ENCODE measurements around the gene CEPT1. TPM values are rescaled to one million over a fixed set of nuclear protein-coding genes. Genes with fewer than 3 reads are reported as not detected.

CEPT1 gene
- total and polyA plus RNA-seq, 2 experiments from 2014 or later, result 28.7 to 35.8 TPM

GRCh38 chr1:111192074-111192473 is 52.1 kb downstream of the CEPT1 start:
- Histone ChIP-seq H3K4me2 (ENCODE audit: unreplicated experiment) (no peak overlapping the region), H3K79me2 (ENCODE audit: insufficient read depth) (no peaks in the 10 kb centered on the region), H3K27me3 (replicated peaks; ENCODE audit: insufficient read depth) (no peaks in the 10 kb centered on the region), H3F3A (ENCODE audit: insufficient read depth) (peaks cover 65% of the 10 kb centered on the region), H3K9me2 (ENCODE audit: insufficient read depth) (no peaks in the 10 kb centered on the region), H3K4me1 (ENCODE audit: insufficient read depth) (peaks cover 50% of the 10 kb centered on the region), H3K4me3 (no peak overlapping the region), H3K9me3 (ENCODE audit: low read depth) (no peaks in the 10 kb centered on the region), H3K27ac (peak overlapping the region; percentile 83), H3K9ac (no peak overlapping the region), H2AFZ (no peak overlapping the region), H3K36me3 (ENCODE audit: low read depth) (peaks cover 6% of the 10 kb centered on the region; the same call in 1 of the 2 replicates), H4K20me1 (ENCODE audit: insufficient read depth) (no peaks in the 10 kb centered on the region)
- WGBS, 2 experiments (ENCODE audit: low coverage in 1 of 2, low lambda C conversion rate in 2 of 2, missing lambda C conversion rate in 2 of 2), result 89 to 92% methylated on average over 5 of the region's 5 CpGs
- in situ Hi-C loops (cut with MboI), result no loop called here
- DNase-seq, result no peak
- TF ChIP-seq EZH2phosphoT487 (IDR thresholded peaks at IDR 0.05; ENCODE audit: insufficient read depth, low read depth), result no peak
- TF ChIP-seq EZH2 (IDR thresholded peaks at IDR 0.05; ENCODE audit: insufficient read depth, poor library complexity, severe bottlenecking), result no peak

- H2AFZ ChIP-seq, result peak overlapping the region; percentile 55
- H3K4me1 ChIP-seq (ENCODE audit: insufficient read depth), result peaks cover 50% of the 10 kb centered on the region
- no peaks in the 10 kb centered on the region for H3K79me2 ChIP-seq (ENCODE audit: insufficient read depth)
- peak; percentile 41 for DNase-seq
- no peaks in the 10 kb centered on the region for H3K9me3 ChIP-seq (ENCODE audit: low read depth)
- H3K36me3 ChIP-seq (ENCODE audit: low read depth), result no peaks in the 10 kb centered on the region
- in situ Hi-C loops (cut with MboI), result no loop called here
- peak overlapping the region; percentile 27; the same call in 1 of the 2 replicates for H3K27ac ChIP-seq
- H3K4me2 ChIP-seq (ENCODE audit: unreplicated experiment), result peak overlapping the region; percentile 59
- no peaks in the 10 kb centered on the region for H3K9me2 ChIP-seq (ENCODE audit: insufficient read depth)
- WGBS, 2 experiments (ENCODE audit: low coverage in 1 of 2, low lambda C conversion rate in 2 of 2, missing lambda C conversion rate in 2 of 2), result 40% methylated on average over 10 of the region's 10 CpGs
- H4K20me1 ChIP-seq (ENCODE audit: insufficient read depth), result no peaks in the 10 kb centered on the region
- no peak for TF ChIP-seq EZH2 (IDR thresholded peaks at IDR 0.05; ENCODE audit: insufficient read depth, poor library complexity, severe bottlenecking)
- TF ChIP-seq EZH2phosphoT487 (IDR thresholded peaks at IDR 0.05; ENCODE audit: insufficient read depth, low read depth), result no peak
- no peaks in the 10 kb centered on the region for H3K27me3 ChIP-seq (replicated peaks; ENCODE audit: insufficient read depth)
- H3K9ac ChIP-seq, result no peak overlapping the region
- peak overlapping the region; percentile 2; the same call in 1 of the 2 replicates for H3K4me3 ChIP-seq
- H3F3A ChIP-seq (ENCODE audit: insufficient read depth), result peaks cover 65% of the 10 kb centered on the region
Observed at GRCh38 chr1:111192658-111193519, 52.9 kb downstream of the CEPT1 start.

- no peak for TF ChIP-seq EZH2 (IDR thresholded peaks at IDR 0.05; ENCODE audit: insufficient read depth, poor library complexity, severe bottlenecking)
- TF ChIP-seq EZH2phosphoT487 (IDR thresholded peaks at IDR 0.05; ENCODE audit: insufficient read depth, low read depth), result no peak
- Histone ChIP-seq H3F3A (ENCODE audit: insufficient read depth) (peaks cover 56% of the 10 kb centered on the region), H3K36me3 (ENCODE audit: low read depth) (no peaks in the 10 kb centered on the region), H3K79me2 (ENCODE audit: insufficient read depth) (no peaks in the 10 kb centered on the region), H4K20me1 (ENCODE audit: insufficient read depth) (no peaks in the 10 kb centered on the region), H3K4me1 (ENCODE audit: insufficient read depth) (peaks cover 50% of the 10 kb centered on the region), H3K4me3 (no peak overlapping the region), H3K27ac (peak overlapping the region; percentile 27; the same call in 1 of the 2 replicates), H3K9ac (no peak overlapping the region), H3K4me2 (ENCODE audit: unreplicated experiment) (peak overlapping the region; percentile 59), H3K9me3 (ENCODE audit: low read depth) (no peaks in the 10 kb centered on the region), H3K9me2 (ENCODE audit: insufficient read depth) (no peaks in the 10 kb centered on the region), H2AFZ (peak overlapping the region; percentile 55; the same call in 1 of the 2 replicates), H3K27me3 (replicated peaks; ENCODE audit: insufficient read depth) (no peaks in the 10 kb centered on the region)
- 96 to 98% methylated on average over 3 of the region's 3 CpGs for WGBS, 2 experiments (ENCODE audit: low coverage in 1 of 2, low lambda C conversion rate in 2 of 2, missing lambda C conversion rate in 2 of 2)
- in situ Hi-C loops (cut with MboI), result no loop called here
- DNase-seq, result peak; percentile 47
Observed at GRCh38 chr1:111193712-111194480, 53.9 kb downstream of the CEPT1 start.

- H3K27ac ChIP-seq, result no peak overlapping the region
- WGBS, 2 experiments (ENCODE audit: low coverage in 1 of 2, low lambda C conversion rate in 2 of 2, missing lambda C conversion rate in 2 of 2), result 78 to 88% methylated on average over 4 of the region's 4 CpGs
- H3K4me3 ChIP-seq, result no peak overlapping the region
- TF ChIP-seq EZH2phosphoT487 (IDR thresholded peaks at IDR 0.05; ENCODE audit: insufficient read depth, low read depth) (no peak), EZH2 (IDR thresholded peaks at IDR 0.05; ENCODE audit: insufficient read depth, poor library complexity, severe bottlenecking) (no peak)
- H3K4me1 ChIP-seq (ENCODE audit: insufficient read depth), result peaks cover 45% of the 10 kb centered on the region
- H2AFZ ChIP-seq, result no peak overlapping the region
- H3K4me2 ChIP-seq (ENCODE audit: unreplicated experiment), result no peak overlapping the region
- no peaks in the 10 kb centered on the region for H3K9me3 ChIP-seq (ENCODE audit: low read depth)
- H3K36me3 ChIP-seq (ENCODE audit: low read depth), result no peaks in the 10 kb centered on the region
- H3K9ac ChIP-seq, result no peak overlapping the region
- no peaks in the 10 kb centered on the region for H3K9me2 ChIP-seq (ENCODE audit: insufficient read depth)
- peaks cover 43% of the 10 kb centered on the region for H3F3A ChIP-seq (ENCODE audit: insufficient read depth)
- no peaks in the 10 kb centered on the region for H3K79me2 ChIP-seq (ENCODE audit: insufficient read depth)
- H4K20me1 ChIP-seq (ENCODE audit: insufficient read depth), result no peaks in the 10 kb centered on the region
- no peak for DNase-seq
- in situ Hi-C loops (cut with MboI), result no loop called here
- no peaks in the 10 kb centered on the region for H3K27me3 ChIP-seq (replicated peaks; ENCODE audit: insufficient read depth)
Observed at GRCh38 chr1:111195002-111195684, 55.1 kb downstream of the CEPT1 start.

Measured in GM23248 (cell line).